SK-N-MC (cell line): ENCODE data around the gene TMEM135.

Experiments
- EZH2 ChIP-seq: fragments of 200-600 bp; sonication (generic); IDR thresholded peaks from one replicate; pipeline ENCODE4 v1.6.1; 2017; ENCODE audit warnings: antibody characterized with exemption
- POLR2AphosphoS5 ChIP-seq: IDR thresholded peaks from 2 replicates; pipeline ENCODE4 v1.6.1; 2012; ENCODE audit warnings: mild to moderate bottlenecking, low read depth, low read length, borderline replicate concordance

DNA sequence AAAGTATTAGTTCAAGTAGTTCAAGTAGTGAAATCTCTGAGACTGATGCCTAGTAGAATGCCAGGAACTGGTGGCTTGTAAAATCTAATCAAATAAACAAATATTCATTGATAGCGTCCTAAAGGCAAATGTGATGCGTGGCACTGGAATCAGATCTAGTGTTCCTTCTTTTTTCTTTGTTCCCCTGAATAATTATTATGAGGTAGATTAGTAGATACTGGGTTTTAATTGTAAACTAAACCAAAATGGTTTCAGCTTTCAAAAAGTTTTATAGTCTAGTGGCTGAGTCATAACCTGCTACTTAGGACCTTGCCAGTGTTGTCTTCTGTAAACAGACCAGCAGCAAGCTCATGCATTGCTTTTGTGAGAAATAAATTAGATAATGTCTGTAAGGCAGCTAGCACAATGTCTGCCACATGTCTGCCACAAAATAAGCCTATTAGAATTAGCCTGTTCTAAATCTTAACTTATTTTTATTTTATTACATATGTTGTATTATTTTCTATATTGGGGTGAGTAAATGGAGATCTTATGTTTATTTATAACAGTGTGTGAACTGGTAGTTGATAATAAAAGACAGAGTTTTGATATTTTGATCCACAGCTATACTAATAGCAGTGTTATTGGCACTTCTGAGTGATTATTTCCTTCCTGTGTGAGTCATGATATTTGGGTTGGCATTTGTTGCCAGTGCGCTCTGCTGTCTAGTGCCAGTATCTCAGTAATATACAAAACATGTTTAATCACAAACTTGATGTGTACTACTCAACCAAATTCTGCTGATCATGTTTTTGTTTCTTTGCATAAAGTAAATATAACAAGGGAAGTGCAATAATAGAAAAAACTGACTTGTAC is 135.7 kb downstream of the TMEM135 start:
- TF ChIP-seq EZH2 = no peak
- TF ChIP-seq POLR2AphosphoS5 = no peak
